ENCODE results near the gene DCUN1D3.
"Not testable (repeated sequence)": the region's sequence is repeated elsewhere in the genome, so short reads cannot be mapped to it uniquely, and the experiment has no call there.

The DCUN1D3 gene

GRCh38 chr16:20865420-20866131 lies 34.6 kb downstream of the DCUN1D3 start:
- Histone ChIP-seq H3K9me3 (ENCODE audit: low read length) (no peaks in the 10 kb centered on the region), H3K4me1 (ENCODE audit: insufficient read depth, low read length, severe bottlenecking) (no peaks in the 10 kb centered on the region), H3K4me3 (ENCODE audit: low read depth, low read length, poor library complexity, severe bottlenecking) (no peak overlapping the region), H3K36me3 (ENCODE audit: insufficient read depth, low read length) (no peaks in the 10 kb centered on the region), H3K9me2 (ENCODE audit: low read depth, low read length) (no peaks in the 10 kb centered on the region), H4K20me1 (ENCODE audit: insufficient read depth, low read length) (no peaks in the 10 kb centered on the region), H2AFZ (ENCODE audit: low read length) (no peak overlapping the region), H3K27ac (ENCODE audit: low read depth, low read length, poor library complexity, severe bottlenecking) (no peak overlapping the region), H3K4me2 (ENCODE audit: low read length) (no peak overlapping the region), H3K79me2 (ENCODE audit: insufficient read depth, low read length) (no peaks in the 10 kb centered on the region), H3F3A (ENCODE audit: insufficient read depth, low read length) (no peaks in the 10 kb centered on the region), H3K27me3 (ENCODE audit: insufficient read depth, low read length) (no peaks in the 10 kb centered on the region), H3K9ac (ENCODE audit: low read length) (no peak overlapping the region)
- TF ChIP-seq CTCF (IDR thresholded peaks at IDR 0.05; ENCODE audit: low read length) (no peak), EZH2 (IDR thresholded peaks at IDR 0.05; ENCODE audit: borderline replicate concordance, low read length) (no peak)

DNA sequence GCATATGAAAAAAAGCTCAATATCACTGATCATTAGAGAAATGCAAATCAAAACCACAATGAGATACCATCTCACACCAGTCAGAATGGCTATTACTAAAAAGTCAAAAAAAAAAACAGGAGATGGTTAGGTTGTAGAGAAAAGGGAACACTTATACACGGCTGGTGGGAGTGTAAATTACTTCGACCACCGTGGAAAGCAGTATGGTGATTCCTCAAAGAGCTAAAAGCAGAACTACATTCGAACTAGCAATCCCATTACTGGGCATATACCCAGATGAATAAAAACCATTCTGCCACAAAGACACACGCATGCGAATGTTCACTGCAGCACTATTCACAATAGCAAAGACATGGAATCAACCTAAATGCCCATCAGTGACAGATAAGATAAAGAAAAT lies 35.8 kb downstream of the DCUN1D3 start:
- not testable (repeated sequence) for H3K27me3 ChIP-seq (ENCODE audit: insufficient read depth, low read length); H3F3A ChIP-seq (ENCODE audit: insufficient read depth, low read length); H3K4me2 ChIP-seq (ENCODE audit: low read length); H3K9me3 ChIP-seq (ENCODE audit: low read length); H2AFZ ChIP-seq (ENCODE audit: low read length); H3K4me3 ChIP-seq (ENCODE audit: low read depth, low read length, poor library complexity, severe bottlenecking); H3K27ac ChIP-seq (ENCODE audit: low read depth, low read length, poor library complexity, severe bottlenecking); H4K20me1 ChIP-seq (ENCODE audit: insufficient read depth, low read length); H3K9ac ChIP-seq (ENCODE audit: low read length); H3K4me1 ChIP-seq (ENCODE audit: insufficient read depth, low read length, severe bottlenecking); H3K36me3 ChIP-seq (ENCODE audit: insufficient read depth, low read length); H3K9me2 ChIP-seq (ENCODE audit: low read depth, low read length); H3K79me2 ChIP-seq (ENCODE audit: insufficient read depth, low read length)

- Histone ChIP-seq H3K79me2 (ENCODE audit: insufficient read depth, low read length) (no peaks in the 10 kb centered on the region), H3K9me3 (ENCODE audit: low read length) (no peaks in the 10 kb centered on the region), H3K4me3 (ENCODE audit: low read depth, low read length, poor library complexity, severe bottlenecking) (no peak overlapping the region), H3K4me1 (ENCODE audit: insufficient read depth, low read length, severe bottlenecking) (no peaks in the 10 kb centered on the region), H4K20me1 (ENCODE audit: insufficient read depth, low read length) (no peaks in the 10 kb centered on the region), H3K36me3 (ENCODE audit: insufficient read depth, low read length) (peaks cover 12% of the 10 kb centered on the region; the same call in 1 of the 2 replicates), H3F3A (ENCODE audit: insufficient read depth, low read length) (no peaks in the 10 kb centered on the region), H3K27me3 (ENCODE audit: insufficient read depth, low read length) (no peaks in the 10 kb centered on the region), H3K9me2 (ENCODE audit: low read depth, low read length) (no peaks in the 10 kb centered on the region), H2AFZ (ENCODE audit: low read length) (no peak overlapping the region), H3K4me2 (ENCODE audit: low read length) (no peak overlapping the region), H3K9ac (ENCODE audit: low read length) (no peak overlapping the region), H3K27ac (ENCODE audit: low read depth, low read length, poor library complexity, severe bottlenecking) (no peak overlapping the region)
- TF ChIP-seq CTCF (IDR thresholded peaks at IDR 0.05; ENCODE audit: low read length) (no peak), EZH2 (IDR thresholded peaks at IDR 0.05; ENCODE audit: borderline replicate concordance, low read length) (no peak)
These were observed 37.8 kb downstream of the DCUN1D3 start for GRCh38 chr16:20862162-20862960.

- H3K4me1 ChIP-seq (ENCODE audit: insufficient read depth, low read length, severe bottlenecking); H3K9me2 ChIP-seq (ENCODE audit: low read depth, low read length); H3K9ac ChIP-seq (ENCODE audit: low read length); H3K4me2 ChIP-seq (ENCODE audit: low read length); H3K9me3 ChIP-seq (ENCODE audit: low read length); H3F3A ChIP-seq (ENCODE audit: insufficient read depth, low read length); H3K27ac ChIP-seq (ENCODE audit: low read depth, low read length, poor library complexity, severe bottlenecking); H4K20me1 ChIP-seq (ENCODE audit: insufficient read depth, low read length); H2AFZ ChIP-seq (ENCODE audit: low read length); H3K79me2 ChIP-seq (ENCODE audit: insufficient read depth, low read length); H3K27me3 ChIP-seq (ENCODE audit: insufficient read depth, low read length); H3K4me3 ChIP-seq (ENCODE audit: low read depth, low read length, poor library complexity, severe bottlenecking): not testable (repeated sequence)
- peaks cover 13% of the 10 kb centered on the region; the same call in 1 of the 2 replicates for H3K36me3 ChIP-seq (ENCODE audit: insufficient read depth, low read length)
These were observed 39.2 kb downstream of the DCUN1D3 start for GRCh38 chr16:20860995-20861394.
